Left ventricle myocardium superior (tissue), 1 donor: ENCODE results near the gene RPTOR. TPM values are rescaled to one million over a fixed set of nuclear protein-coding genes. Genes with fewer than 3 reads are reported as not detected.

Experiments
- ATAC-seq: fragments of 200-7000 bp; cut with Tn5 transposase; one replicate; pipeline ENCODE4 v1.9.1; 2020; ENCODE audit warnings: mild to moderate bottlenecking, moderate library complexity
- DNase-seq: peaks from one replicate; pipeline ENCODE4 v3.0.0-alpha.2; 2020
- intact Hi-C: fragments of 100-400 bp; cut with micrococcal nuclease; formaldehyde crosslinking; loops from one replicate; pipeline ENCODE4 v1.11.0; 2022
- total RNA-seq: library from RNA; stranded (reverse); fragmentation: NEBNext Ultra II Directional; extraction: Animal tissue kit (Norgen Biotek cat#: 25700); gene quantifications from one replicate; pipeline ENCODE4 v1.2.1, GENCODE V29; 2021
- donor health status: DM: no; HTN: yes; CAD: no; lungs with severe emphysema.

The RPTOR gene
- total RNA-seq, 1 donor from 2014 or later = 20.9 TPM

DNA sequence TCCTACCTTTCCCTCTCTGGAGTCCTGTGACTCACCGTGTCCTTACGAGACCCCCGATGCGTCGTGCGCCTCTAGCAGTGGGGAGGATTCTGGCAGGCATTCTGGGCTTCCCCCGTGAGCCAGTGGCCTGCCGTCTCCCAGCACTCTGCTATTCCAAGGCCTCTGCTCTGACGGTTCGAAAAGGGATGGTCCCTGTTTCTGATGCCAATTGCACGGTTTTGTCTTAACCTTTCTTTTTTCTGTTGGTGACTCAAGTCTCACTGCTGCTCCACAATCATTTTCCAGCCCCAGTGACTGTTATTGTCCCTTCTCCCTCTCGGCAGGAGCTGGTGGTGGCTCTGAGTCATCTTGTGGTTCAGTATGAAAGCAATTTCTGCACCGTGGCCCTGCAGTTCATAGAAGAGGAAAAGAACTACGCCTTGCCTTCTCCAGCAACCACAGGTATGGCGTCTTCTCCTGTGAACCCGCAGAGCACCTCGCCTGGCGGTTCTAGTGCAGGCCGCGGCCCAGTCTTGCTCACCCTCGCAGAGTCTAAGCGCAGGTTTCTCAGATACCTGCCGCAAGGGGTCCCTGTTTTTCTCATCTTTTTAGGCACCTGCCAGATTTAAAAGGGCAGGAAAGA is 346.9 kb downstream of the RPTOR start:
- DNase-seq = peak; percentile 38
- intact Hi-C loops = no loop called here
- ATAC-seq = peak; percentile 24

DNA sequence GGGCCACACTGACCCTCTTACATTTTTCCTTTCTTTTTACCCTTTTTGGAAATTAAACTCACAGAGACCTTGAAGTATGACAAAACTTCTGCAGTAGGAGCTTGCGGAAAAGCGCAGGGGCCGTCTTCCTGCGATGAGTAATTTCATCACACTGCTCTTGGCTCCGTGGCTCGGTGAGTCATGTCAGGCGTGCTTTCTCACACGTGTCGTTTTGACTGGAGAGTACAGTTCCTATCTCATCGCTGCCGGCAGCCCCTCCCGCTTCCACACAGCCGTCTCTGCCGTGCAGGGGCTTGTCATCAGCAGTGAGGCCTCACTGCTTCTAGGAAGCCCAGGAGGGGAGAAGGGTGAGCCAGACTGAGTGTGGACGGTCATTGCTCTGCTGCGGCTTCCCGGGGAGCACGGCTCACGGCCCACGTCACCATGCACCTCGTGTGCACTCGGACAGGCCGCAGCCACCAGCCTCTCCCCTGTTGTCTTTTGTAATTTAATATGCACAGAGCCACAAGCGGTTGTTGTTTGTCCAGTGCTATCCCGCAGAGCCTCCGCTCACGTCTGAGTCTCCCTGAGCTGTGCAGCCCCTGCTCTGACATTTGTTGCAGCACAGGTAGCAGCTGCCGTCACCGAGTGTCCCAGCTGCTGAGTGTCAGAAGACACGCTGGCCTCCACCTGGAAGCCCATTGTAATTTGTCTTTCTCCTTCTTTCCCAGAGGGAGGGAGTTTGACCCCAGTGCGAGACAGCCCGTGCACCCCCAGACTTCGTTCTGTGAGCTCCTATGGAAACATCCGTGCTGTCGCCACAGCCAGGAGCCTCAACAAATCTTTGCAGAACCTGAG is 347.6 kb downstream of the RPTOR start:
- DNase-seq = peak; percentile 81
- intact Hi-C loops = no loop called here
- peak; percentile 96 for ATAC-seq

DNA sequence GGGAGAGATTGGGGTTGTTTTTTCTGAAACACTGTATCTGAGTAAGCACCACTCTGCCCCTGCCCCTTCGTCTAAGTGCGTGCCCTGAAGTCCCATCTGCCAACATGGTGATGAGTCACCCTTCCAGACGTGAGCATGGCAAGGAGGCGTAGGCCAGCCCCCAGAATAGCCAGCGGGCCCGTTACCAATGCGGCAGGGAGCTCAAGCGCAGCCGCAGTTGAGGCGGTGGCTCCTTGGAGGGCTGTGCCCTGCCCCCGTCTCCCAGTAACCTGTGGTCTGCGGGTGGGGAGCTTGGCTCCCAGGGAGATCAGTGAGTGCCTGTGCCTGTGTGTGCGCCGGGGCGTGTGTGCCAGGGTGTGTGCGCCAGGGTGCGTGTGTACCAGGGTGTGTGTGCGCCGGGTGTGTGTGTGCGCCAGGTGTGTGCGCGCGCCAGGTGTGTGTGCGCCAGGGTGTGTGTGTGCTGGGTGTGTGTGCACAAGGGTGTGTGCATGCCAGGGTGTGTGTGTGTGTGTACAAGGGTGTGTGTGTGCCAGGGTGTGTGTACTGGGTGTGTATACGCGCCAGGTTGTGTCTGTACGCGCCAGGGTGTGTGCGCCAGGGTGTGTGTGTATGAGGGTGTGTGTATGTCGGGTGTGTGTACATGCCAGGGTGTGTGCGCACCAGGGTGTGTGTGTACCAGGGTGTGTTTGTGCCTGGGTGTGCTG is 348.4 kb downstream of the RPTOR start:
- DNase-seq = no peak
- peak; percentile 10 for ATAC-seq
- intact Hi-C loops = no loop called here

DNA sequence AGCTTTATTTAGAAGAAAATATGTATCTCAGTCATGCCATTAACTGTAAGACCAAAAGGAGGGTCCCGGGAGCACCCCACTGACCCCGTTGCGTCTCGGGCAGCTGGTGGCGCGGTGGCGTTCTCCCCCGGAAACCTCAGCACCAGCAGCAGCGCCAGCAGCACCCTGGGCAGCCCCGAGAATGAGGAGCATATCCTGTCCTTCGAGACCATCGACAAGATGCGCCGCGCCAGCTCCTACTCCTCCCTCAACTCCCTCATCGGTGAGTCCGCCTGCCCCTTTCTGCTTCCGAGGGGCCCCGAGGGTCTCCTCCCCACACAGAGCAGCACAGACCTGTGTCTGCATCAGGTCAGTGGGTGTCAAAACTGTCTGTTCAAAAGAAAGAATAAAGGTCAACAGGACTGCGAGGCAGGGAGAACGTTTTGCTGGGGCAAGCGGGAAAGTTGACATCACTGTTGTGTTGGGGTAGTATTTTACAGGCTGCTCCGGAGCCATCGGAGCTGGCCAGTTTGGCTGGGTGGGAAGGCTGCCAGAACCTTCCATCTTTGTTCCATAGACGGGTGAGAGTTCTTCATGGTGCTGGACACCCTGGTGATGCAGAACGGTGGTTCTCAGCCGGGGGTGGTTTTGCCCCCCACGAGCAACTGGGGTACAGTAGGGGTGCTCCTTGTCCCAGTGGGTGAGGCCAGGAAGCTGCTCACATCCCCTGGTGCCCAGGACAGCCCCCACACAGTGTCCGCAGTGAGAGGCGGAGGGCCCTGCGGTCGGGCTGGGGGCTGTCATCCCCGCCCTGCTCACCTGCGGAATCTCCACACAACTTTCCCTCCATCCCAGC is 349.2 kb downstream of the RPTOR start:
- ATAC-seq (no peak), DNase-seq (no peak)
- intact Hi-C loops = no loop called here

DNA sequence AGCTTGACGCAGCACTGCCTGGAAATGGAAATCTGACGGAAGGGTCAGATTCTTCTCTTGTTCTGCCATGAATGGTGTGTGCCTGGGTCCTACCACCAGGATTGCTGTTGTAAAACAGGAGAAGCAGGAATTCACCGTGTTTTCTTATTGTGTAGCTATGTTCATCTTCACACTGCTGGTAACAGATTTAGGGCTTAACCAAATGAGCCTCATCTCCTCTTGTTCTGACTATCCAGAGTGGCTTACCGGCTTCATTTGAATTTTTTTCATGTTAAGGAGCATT is 349.7 kb downstream of the RPTOR start:
- intact Hi-C loops = no loop called here
- ATAC-seq (no peak), DNase-seq (no peak)

DNA sequence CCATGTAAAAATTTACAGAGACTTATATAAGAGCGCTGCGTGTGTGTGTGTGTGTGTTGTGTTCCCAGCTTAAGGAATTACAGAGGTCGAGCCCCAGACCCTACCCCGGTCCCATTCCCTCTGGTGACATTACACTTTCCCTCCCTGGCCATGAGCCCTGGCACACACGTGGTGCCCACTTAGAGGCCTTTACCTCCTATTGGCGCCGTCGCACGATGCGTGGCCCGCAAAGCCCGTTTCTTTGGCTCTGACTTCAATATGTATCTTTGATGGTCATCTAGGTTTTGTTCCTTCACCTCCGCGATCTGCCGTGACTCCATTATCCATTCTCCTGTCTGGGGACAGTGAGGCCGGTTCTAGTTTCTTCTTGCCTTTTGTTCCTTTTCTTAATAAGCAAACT is 350.1 kb downstream of the RPTOR start:
- no peak for ATAC-seq
- intact Hi-C loops = no loop called here
- no peak for DNase-seq

DNA sequence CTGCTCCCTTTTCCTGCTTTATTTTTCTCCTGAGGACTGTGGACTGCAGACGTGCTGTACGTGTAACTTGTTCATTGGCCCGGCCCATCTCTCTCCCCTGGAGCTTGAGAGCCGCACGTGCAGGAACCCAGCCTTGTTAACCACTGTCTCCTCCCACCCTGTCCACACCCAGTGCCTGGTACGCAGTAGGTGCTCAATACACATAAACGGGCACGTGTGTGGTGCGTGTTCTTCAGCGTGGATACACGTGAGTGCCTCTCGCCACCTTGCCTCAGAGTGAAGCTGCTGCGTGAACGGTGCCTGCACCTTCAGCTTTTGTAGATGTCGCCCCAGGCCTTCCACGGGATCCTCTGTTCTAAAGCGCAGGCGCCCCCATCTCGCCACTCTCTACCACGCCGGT is 350.7 kb downstream of the RPTOR start:
- intact Hi-C loops = no loop called here
- ATAC-seq (no peak), DNase-seq (no peak)

DNA sequence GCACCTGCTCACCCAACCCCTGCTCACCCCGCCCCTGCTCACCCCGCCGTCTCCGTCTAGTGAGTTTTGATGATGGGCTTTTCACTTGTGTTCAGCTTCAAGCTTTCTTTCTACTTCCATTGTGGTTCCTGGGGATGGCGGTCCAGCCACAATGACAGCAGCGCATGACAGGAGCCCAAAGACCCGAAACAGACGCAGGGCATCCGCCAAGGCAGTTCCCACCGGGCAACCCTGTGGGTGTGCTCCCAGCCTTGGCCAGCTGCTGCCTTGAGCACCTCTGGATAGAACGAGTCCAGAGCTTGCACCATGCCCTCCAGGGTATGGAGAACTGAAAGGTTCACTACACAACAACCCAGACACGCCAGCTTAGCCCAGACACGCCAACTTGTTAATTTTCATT is 354.1 kb downstream of the RPTOR start:
- DNase-seq (no peak), ATAC-seq (no peak)
- intact Hi-C loops = no loop called here

DNA sequence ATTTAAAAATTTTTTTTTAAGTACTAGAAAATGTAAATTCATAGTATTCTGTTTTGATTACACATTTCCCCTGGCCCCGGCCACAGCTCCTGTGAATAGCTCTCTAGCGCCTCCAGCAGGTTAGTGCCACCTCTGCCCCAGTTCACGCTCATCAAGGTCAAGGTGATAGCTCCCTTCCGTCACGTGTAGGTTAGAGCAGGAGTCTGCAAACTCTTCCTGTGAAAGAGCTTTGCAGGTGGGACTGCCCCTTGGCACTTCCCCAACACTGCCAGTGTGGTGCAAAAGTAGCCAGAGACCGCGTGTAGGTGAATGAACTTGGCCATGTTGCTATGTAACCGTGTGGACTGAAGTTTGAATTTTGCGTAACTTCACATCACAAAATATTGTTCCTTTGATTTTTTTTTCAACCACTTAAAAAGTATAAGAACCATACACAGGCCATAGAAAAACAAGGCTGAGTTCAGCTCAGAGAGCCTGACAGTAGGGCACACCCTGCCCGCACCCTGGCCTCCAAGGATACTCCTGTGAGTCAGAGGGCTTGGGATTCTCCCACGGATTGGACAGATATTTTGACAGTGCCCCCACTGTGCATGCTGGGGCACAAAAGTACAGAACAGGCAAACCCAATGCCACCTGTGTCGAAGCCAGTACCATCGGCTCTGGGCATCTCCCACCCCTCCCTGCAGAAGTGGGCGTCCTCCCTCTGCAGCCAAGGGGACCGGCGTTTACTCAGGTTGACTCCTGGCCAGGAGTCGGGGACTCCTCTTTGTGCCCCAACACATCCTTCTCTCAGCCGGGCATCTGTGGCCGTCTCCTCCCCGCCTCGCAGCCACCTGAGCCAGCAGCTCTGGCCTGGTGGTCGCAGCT is 355.0 kb downstream of the RPTOR start:
- DNase-seq = no peak
- ATAC-seq = peak; percentile 45
- intact Hi-C loops = no loop called here

DNA sequence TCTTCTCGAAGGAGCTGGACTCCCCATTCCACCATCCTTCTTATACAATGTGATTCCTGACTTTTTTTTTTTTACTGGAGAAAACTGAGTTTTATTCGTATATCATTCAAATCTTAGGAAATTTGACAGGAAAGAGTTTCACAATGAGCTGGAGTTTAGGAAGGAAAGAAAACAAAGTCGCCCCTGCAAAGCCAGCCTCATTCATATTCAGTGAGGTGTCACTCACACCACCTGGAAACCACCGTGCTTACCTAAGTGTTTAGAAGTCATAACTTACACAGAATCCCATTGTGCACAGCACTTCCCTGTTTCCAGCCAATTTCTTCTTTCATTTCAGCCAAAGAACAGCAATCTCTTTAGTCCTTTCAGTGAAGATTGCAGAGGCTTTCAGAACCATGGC is 356.7 kb downstream of the RPTOR start:
- intact Hi-C loops = no loop called here
- no peak for ATAC-seq
- no peak for DNase-seq

DNA sequence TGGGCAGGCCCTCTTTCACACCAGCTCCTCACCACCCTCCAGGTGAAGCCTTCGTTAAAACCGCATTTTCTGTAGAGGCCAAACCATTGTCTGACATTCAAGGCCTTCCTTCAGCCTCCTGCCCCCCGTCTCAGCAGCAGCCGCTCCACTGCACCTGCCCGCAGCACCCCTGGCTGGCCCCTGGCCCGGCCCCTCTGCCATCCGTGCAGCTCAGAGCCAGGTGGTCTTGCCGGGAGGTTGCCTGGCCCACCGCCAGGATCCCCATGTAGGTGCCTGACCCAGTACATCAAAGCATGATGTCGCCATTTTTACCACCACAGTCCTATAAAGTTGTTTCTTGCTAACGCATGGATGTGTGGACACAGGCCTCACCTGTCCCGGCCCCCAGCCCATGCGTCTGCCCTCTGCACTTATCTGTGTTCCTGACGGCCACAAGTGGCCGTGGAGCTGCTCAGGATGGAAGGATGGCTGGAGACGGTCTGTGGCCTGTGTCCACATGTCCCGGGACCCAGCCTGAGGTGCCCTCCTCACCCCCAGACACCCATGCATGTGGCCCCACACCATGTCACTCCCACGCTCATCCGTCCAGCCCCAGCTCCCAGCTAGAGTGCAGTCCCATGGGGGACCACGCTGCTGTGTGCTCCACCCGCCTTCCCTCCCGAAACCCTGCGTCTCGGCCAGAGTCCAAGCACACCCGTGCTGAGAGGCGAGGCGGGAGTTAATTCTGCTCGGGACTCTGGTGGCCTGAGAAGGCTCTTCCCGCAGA is 357.7 kb downstream of the RPTOR start:
- intact Hi-C loops = no loop called here
- no peak for DNase-seq
- peak; percentile 24 for ATAC-seq

DNA sequence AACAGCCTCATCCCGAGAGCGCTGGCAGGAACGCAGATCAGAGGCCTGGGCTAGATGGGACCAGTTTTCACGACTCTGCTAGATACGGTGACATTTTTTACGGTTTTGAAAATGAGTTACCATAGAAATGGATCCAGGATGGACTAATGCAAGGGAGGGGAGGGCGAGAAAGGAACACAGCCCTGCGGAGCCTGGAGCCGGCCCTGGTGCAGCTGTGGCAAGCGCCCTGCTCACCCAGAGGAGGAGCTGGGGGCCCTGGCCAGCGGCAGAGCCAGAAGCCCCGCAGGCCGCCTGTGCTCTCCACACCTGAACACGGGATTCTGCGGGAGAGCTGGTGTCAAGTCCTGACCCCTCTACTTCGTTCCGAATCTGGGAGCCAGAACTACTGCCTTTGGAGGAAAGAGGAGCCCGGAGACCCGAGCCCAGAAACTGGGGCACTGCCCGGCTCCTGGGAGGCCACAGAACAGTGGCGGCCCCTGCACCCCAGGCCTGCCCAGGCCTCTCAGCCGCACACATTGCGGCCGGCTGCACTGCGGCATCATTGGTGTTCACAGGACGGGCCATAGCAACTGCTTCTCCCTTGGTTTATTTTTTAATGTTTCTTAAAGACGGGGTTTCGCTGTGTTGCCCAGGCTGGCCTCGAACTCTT is 358.4 kb downstream of the RPTOR start:
- ATAC-seq = no peak
- no peak for DNase-seq
- intact Hi-C loops = no loop called here

DNA sequence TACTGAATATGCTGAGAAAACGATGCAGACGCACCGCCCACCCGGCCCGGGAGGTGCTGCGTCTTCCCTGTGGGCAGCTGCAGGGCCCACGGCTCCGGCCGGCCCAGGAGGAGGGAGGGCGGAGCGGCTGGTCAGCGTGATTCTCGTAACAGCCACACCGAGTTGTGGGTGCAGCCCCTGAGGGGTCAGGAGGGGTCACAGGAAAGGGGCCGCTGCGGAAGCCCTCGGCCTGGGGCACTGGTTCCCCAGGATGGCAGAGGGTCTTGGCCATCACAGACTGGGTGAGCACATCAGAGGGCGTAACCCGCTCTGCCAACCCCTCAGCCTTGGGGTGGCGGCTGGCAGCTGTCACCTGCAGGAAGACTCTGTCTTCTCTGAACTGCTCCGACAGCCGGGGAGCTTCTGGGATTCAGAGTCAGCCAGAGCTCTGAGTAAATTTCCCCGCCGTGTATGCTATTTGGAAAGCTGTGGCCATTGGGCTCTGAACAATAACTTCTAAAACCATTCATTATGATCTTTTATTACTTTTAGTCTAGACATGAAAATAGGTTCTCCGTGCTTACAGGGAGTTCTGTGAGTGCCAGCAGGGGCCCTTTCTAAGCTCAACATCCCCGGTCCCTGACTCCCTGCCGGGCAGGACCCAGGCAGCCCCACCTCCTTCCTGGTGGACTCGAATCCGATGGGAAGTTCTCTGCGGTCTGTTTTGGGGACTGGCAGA is 359.6 kb downstream of the RPTOR start:
- DNase-seq = no peak
- intact Hi-C loops = no loop called here
- no peak for ATAC-seq

DNA sequence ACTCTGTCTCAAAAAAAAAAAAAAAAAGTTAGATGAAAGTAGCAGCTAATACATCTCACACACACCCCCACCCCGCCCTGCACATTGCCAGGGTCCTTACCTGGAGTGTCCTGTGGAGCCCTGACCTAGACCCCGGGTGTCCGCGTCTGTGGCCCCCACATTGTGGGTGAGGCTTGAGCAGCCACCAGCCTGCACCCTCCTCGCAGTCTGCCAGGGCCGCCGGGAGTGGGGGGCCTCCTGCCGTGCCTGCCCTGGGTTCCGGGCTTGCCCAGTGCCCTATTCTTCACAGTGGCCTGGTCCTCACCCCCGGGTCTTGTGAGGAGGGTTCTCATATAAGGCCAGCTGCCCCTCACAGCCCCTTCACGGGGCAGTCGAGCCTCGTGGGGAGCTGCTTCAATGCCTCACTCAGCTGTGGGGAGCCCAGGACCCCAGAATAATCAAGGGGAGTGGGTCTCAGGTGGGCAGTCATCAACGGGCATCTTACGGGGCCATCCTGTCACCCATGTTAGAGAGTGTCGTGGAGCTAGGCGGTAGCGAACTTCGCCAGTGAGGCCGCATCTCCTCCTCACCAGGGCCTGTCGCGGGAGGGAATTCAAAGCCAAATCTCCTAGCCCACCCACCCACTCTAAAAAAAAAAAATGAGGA is 361.1 kb downstream of the RPTOR start:
- intact Hi-C loops = no loop called here
- DNase-seq (no peak), ATAC-seq (no peak)

DNA sequence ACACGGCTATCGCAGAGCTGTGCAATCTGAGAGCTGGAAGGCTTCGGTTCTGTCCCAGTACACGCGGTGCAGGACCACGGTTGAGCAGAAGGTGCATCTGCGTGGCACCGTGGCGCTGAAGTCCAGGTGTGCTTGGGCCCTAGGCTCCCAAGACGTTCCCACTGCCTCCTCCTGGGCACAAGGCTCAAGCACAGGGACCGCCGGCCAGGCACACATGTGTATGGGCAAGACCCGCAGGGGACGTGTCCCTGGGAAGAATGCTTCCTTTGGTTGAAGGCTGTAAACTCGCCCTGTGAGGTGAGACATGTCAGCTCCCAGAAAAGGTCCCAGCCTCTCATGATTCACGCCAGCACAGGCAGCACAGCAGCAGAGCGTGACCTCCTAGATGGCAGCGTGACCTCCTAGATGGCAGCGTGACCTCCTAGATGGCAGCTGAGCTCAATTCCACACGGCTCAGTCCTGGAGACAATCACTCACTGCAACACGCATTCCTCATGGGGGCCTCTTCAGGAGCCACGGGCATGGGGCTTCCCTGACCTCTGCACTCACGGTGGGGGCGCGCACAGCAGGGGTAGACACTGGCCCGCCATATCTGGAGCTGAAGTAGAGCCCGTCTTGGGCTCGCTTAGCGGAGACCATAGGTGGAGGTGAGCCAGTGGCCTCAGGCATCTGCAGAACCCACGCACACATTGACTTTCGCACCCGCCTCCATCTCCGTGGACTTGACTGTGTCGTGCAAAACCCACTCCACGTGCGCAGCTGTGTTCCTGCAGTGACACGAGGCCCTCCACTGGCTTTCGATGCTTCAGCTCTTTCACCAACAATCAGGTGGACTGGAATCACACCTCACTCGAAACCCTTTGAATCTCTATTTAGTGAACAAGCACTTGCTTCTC is 362.0 kb downstream of the RPTOR start:
- intact Hi-C loops = no loop called here
- ATAC-seq = no peak
- no peak for DNase-seq

DNA sequence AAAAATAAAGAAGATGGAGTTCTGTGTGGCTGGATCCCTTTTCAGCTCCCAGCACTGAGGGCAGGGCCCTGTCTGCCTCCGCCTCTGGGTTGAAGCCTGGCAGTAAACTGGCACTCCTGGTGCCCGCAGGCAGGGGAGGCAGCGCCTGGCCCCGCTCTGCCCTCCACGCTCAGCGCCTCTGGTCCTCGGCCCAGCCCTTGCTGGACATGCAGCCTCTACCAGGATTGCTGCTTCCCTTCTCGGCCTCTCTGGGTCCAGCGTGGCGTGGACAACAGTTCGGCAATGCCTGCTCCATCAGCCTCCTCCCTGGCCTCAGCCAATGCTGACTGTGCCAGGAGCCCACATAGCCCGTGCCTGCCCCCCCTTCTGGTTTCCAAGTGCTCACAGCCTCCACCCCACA is 362.6 kb downstream of the RPTOR start:
- intact Hi-C loops = no loop called here
- DNase-seq (no peak), ATAC-seq (no peak)
